Measurements from ENCODE around the gene PLPP1.
"Not testable (repeated sequence)": the region's sequence is repeated elsewhere in the genome, so short reads cannot be mapped to it uniquely, and the experiment has no call there.

Gene PLPP1

DNA sequence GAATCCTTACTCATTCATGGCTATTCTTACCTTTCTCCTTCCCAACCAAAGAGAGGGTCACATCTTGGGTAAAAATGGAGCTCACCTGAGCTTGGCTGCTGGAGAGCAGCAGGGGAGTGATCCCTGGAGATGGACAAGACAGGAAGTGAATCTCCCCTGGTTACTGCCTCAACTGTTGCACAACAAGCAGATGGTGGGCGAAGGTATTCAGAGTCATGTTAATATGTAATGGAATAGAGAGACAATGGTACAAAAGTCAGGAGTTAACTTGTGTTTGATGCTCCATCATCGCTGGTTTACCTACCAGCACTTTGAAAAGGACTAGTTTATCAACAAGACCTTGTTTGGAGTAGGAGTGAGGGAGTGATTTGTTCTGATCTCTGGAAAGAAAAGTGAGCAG is 13.0 kb upstream of the PLPP1 start:
- no peak for DNase-seq (ENCODE audit: low read depth)
- H3K4me3 ChIP-seq (ENCODE audit: low read length): no peak overlapping the region
- TF ChIP-seq CTCF (conservative IDR thresholded peaks at IDR 0.05; ENCODE audit: low read length): no peak

DNA sequence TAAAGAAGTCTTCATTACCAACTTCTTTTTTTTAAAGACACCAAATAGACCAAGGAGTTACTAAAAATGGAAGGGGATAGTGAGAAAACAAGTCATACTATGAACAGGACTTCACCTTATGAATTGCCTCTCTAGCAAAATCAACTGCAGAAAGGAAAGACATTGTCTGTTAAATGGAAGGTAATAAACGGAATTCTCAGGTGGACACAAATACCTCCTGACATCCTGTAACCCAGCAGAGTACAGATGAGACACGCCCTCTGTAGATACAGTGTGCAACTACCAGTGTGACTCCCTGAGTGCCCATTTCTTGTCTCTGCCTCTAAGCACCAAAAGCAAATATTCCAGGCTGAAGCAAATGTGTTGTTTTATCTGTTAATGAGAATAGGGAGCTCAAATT is 12.2 kb upstream of the PLPP1 start:
- no peak overlapping the region for H3K4me3 ChIP-seq (ENCODE audit: low read length)
- no peak for DNase-seq (ENCODE audit: low read depth)
- no peak for TF ChIP-seq CTCF (conservative IDR thresholded peaks at IDR 0.05; ENCODE audit: low read length)

GRCh38 chr5:55544341-55544740 is 9.6 kb upstream of the PLPP1 start:
- peak; percentile 35 for DNase-seq (ENCODE audit: low read depth)
- TF ChIP-seq CTCF (conservative IDR thresholded peaks at IDR 0.05; ENCODE audit: low read length): no peak
- no peak overlapping the region for H3K4me3 ChIP-seq (ENCODE audit: low read length)

- TF ChIP-seq CTCF (conservative IDR thresholded peaks at IDR 0.05; ENCODE audit: low read length): no peak
- no peak overlapping the region for H3K4me3 ChIP-seq (ENCODE audit: low read length)
- no peak for DNase-seq (ENCODE audit: low read depth)
These were observed 6.4 kb upstream of the PLPP1 start for GRCh38 chr5:55541056-55541635.

- H3K4me3 ChIP-seq (ENCODE audit: low read length): no peak overlapping the region
- DNase-seq (ENCODE audit: low read depth): no peak
- no peak for TF ChIP-seq CTCF (conservative IDR thresholded peaks at IDR 0.05; ENCODE audit: low read length)
These were observed 5.8 kb upstream of the PLPP1 start for GRCh38 chr5:55540525-55540924.

GRCh38 chr5:55540024-55540423 is 5.3 kb upstream of the PLPP1 start:
- no peak for TF ChIP-seq CTCF (conservative IDR thresholded peaks at IDR 0.05; ENCODE audit: low read length)
- H3K4me3 ChIP-seq (ENCODE audit: low read length): no peak overlapping the region
- peak; percentile 43 for DNase-seq (ENCODE audit: low read depth)

DNA sequence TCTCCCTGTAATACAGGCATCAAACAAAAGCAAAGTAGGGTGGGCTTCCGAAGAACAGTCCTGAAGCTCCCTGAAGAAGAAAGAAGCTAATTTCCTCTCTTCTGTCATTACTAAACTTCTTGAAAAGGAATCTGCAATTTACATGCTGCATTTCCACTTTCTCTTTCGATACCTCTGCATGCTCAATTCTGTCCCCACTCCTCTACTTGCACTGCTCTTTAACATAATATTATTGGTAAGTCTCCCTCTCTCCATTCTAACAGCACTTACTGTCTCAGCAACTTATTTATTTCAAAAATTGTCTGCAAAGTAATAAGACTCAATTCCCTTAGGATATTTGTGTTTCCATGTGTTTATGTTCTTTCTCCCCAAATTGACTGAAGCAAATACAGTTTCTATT is 3.9 kb upstream of the PLPP1 start:
- TF ChIP-seq CTCF (conservative IDR thresholded peaks at IDR 0.05; ENCODE audit: low read length): no peak
- H3K4me3 ChIP-seq (ENCODE audit: low read length): peak overlapping the region; percentile 43
- no peak for DNase-seq (ENCODE audit: low read depth)

DNA sequence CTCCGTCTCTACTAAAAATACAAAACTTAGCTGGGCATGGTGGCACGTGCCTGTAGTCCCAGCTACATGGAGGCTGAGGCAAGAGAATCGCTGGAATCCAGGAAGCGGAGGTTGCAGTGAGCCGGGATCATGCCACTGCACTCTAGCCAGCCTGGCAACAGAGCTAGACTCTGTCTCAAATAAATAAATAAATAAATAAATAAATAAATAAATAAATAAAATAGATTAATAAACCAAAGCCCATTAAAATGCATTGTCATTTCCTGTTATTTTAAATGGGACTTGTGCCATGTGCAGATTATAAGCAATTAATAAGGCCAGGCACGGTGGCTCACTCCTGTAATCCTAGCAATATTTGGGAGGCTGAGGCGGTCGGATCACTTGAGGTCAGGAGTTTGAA is 2.6 kb upstream of the PLPP1 start:
- not testable (repeated sequence) for DNase-seq (ENCODE audit: low read depth)

More for the DNA sequence above, 2.6 kb upstream of the PLPP1 start:
- not testable (repeated sequence) for H3K4me3 ChIP-seq (ENCODE audit: low read length)

All from AG10803 (cell line).